Kidney (tissue), 14 donors: ENCODE measurements around the gene OLA1. TPM values are rescaled to one million over a fixed set of nuclear protein-coding genes. Genes with fewer than 3 reads are reported as not detected.

Source experiments
- DNase-seq, 5 donors: peaks; one replicate each; pipeline ENCODE4 v3.0.0-alpha.2; 2013 to 2020
- FAIRE-seq: peaks from 2 replicates; lab custom pipeline; 2012; peaks lifted over from hg19 to GRCh38; lab: Jason Lieb, UNC
- H3K27ac ChIP-seq, 2 donors: one replicate each; pipeline ENCODE4 v1.7.0; 2013; ENCODE audit warnings: low read depth in 2 of 2, low read length in 2 of 2, inconsistent platforms in 1 of 2
- H3K27me3 ChIP-seq: one replicate; pipeline ENCODE4 v1.7.1; 2013; ENCODE audit warnings: low read length, inconsistent platforms; ENCODE audit not compliant: control insufficient read depth, insufficient read depth
- H3K36me3 ChIP-seq, 3 donors: one replicate each; pipeline versions ENCODE4 v1.7.0 to v1.7.1; 2013; ENCODE audit warnings: low read length in 3 of 3, control low read depth in 1 of 3, inconsistent platforms in 1 of 3; ENCODE audit not compliant: insufficient read depth in 3 of 3, control insufficient read depth in 2 of 3
- H3K4me1 ChIP-seq, 3 donors: one replicate each; pipeline versions ENCODE4 v1.7.0 to v1.7.1; 2013; ENCODE audit warnings: low read length in 3 of 3, inconsistent platforms in 1 of 3, low read depth in 1 of 3; ENCODE audit not compliant: control insufficient read depth in 2 of 3, insufficient read depth in 2 of 3
- H3K4me3 ChIP-seq, 3 donors: one replicate each; pipeline versions ENCODE4 v1.7.0 to v1.8.1; 2013; ENCODE audit warnings: low read length in 3 of 3, control low read depth in 1 of 3, inconsistent platforms in 1 of 3
- H3K9ac ChIP-seq, 3 donors: one replicate each; pipeline versions ENCODE4 v1.7.0 to v1.7.1; 2013; ENCODE audit warnings: low read length in 3 of 3, control low read depth in 1 of 3, inconsistent platforms in 1 of 3
- H3K9me3 ChIP-seq, 3 donors: one replicate each; pipeline versions ENCODE4 v1.7.0 to v1.7.1; 2013; ENCODE audit warnings: low read length in 3 of 3, control low read depth in 1 of 3, inconsistent platforms in 1 of 3; ENCODE audit not compliant: control insufficient read depth in 2 of 3, insufficient read depth in 1 of 3
- CTCF ChIP-seq: IDR thresholded peaks from 3 replicates; pipeline ENCODE4 v1.5.1; 2012; ENCODE audit warnings: mild to moderate bottlenecking, moderate library complexity, borderline replicate concordance; ENCODE audit not compliant: insufficient read depth; ENCODE audit errors: extremely low read depth
- intact Hi-C: fragments of 100-400 bp; cut with DNase I; formaldehyde crosslinking; loops from one replicate; pipeline ENCODE4 v1.11.1; 2022
- polyA plus RNA-seq: library from polyadenylated mRNA; stranded (reverse); fragments of 350-450 nt; fragmentation: Illumina TruSeq; extraction: RNeasy Lipid Tissue Mini Kit (QIAGEN cat#74804); gene quantifications from one replicate; pipeline ENCODE4 v1.2.3, GENCODE V29; 2014; ENCODE audit warnings: low read depth, low replicate concordance; ENCODE audit not compliant: insufficient read depth
- total RNA-seq: library from RNA; stranded (reverse); fragmentation: NEBNext Ultra II Directional; extraction: Animal tissue kit (Norgen Biotek cat#: 25700); gene quantifications from one replicate; pipeline ENCODE4 v1.2.1, GENCODE V29; 2021
- donor health status: control.
- donor health status: control.
- donor health status: control.
- donor health status: control.
- donor health status: control.
- donor health status: DM: yes; HTN: yes; CAD: no.
- donor health status: Normal renal cell carcinoma (clear cell type).

The OLA1 gene
- total and polyA plus RNA-seq, 2 donors from 2014 or later, result 64.2 to 90.0 TPM

GRCh38 chr2:174051741-174052583 is 196.4 kb downstream of the OLA1 start:
- Histone ChIP-seq H3K27me3 (no peaks in the 10 kb centered on the region), H3K4me1 (peaks cover 0 to 2% (median 2%) of the 10 kb centered on the region in 3 donors), H3K4me3 (peak overlapping the region in 1 of 3 donors; percentile 18), H3K9ac (no peak overlapping the region), H3K36me3 (no peaks in the 10 kb centered on the region), H3K27ac (no peak overlapping the region), H3K9me3 (no peaks in the 10 kb centered on the region)
- DNase-seq, result peak in 2 of 5 donors; percentile 20 to 61
- intact Hi-C loops, result no loop called here
- no peak for TF ChIP-seq CTCF
- FAIRE-seq, result no peak

DNA sequence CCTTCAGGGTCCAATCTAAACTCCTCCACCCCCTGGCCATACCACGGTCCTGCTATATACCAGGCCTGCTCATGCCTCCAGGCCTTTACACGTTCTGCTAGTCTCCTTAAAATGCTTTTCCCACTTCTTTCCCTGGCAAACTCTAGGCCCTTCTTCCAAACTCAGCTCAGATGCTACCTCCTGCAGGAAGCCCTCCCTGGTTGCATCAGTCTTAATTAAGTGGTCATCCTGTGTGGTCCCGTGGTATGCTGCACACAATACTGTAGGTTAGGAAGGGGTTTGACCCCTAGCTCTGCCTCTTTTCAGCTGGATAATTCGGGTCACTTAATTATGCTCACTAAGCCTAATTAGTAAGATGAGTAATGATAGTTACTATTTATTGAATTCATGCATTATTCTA is 197.3 kb downstream of the OLA1 start:
- DNase-seq, result no peak
- H3K36me3 ChIP-seq, result no peaks in the 10 kb centered on the region
- H3K4me3 ChIP-seq, result no peak overlapping the region
- H3K9me3 ChIP-seq, result no peaks in the 10 kb centered on the region
- no peak overlapping the region for H3K27ac ChIP-seq
- no peaks in the 10 kb centered on the region for H3K27me3 ChIP-seq
- intact Hi-C loops, result no loop called here
- H3K9ac ChIP-seq, result no peak overlapping the region
- TF ChIP-seq CTCF, result no peak
- H3K4me1 ChIP-seq, result peaks cover 0 to 2% (median 2%) of the 10 kb centered on the region in 3 donors
- no peak for FAIRE-seq

- Histone ChIP-seq H3K27me3 (no peaks in the 10 kb centered on the region), H3K4me3 (no peak overlapping the region), H3K9me3 (no peaks in the 10 kb centered on the region), H3K9ac (no peak overlapping the region), H3K4me1 (peaks cover 0 to 2% (median 2%) of the 10 kb centered on the region in 3 donors), H3K36me3 (no peaks in the 10 kb centered on the region), H3K27ac (no peak overlapping the region)
- TF ChIP-seq CTCF, result no peak
- intact Hi-C loops, result no loop called here
- DNase-seq, result no peak
- FAIRE-seq, result no peak
These were observed 198.4 kb downstream of the OLA1 start for GRCh38 chr2:174049895-174050294.
